GM19372 (cell line): Measurements from ENCODE around the gene PLEKHH2.

Experiments
- ATAC-seq: cut with Tn5 transposase; IDR thresholded peaks from one replicate; pipeline ENCODE4 v1.9.1; 2021; ENCODE audit warnings: mild to moderate bottlenecking, low read depth, moderate library complexity; ENCODE audit not compliant: unreplicated experiment

PLEKHH2 gene

DNA sequence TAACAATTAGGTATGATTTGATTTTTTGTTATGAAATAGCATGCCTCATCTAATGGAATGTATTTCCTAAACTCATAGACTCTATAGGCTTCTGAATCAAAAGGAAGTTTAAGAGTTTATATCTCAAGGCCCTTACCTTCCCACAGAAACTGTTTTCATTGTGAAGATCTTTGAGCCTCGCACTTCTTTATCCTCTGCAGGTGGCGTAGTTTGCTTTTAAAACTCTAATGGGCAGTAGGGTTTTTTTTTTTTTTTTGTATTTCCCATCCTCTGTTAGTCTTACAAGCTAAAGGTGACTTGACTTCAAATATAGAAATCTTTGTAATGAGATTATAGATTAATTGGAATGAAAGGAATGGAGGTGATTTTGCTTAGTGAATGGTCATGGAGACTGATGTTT is 165.1 kb downstream of the PLEKHH2 start:
- no peak for ATAC-seq

GRCh38 chr2:43803113-43803512 is 166.1 kb downstream of the PLEKHH2 start:
- no peak for ATAC-seq

DNA sequence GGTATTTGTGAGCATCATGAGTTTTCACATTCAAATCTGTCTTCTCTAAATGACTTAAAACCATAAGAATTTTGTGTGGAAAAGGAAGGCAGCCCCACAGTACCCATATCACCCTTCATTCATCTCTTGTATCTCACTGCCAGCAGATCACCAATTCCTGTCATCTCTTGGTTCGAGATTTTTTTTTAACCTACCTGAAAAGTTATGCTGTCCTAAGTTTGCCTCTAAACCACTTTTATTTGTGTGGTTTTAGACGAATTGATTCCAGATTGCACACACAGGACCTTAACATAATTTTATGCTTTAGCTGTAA is 169.6 kb downstream of the PLEKHH2 start:
- ATAC-seq, result no peak

GRCh38 chr2:43810452-43810851 is 173.4 kb downstream of the PLEKHH2 start:
- no peak for ATAC-seq

GRCh38 chr2:43810888-43811287 is 173.8 kb downstream of the PLEKHH2 start:
- ATAC-seq, result no peak

- ATAC-seq, result no peak
Observed at GRCh38 chr2:43812006-43812405, 174.9 kb downstream of the PLEKHH2 start.

GRCh38 chr2:43812947-43813346 is 175.9 kb downstream of the PLEKHH2 start:
- no peak for ATAC-seq

GRCh38 chr2:43814711-43815110 is 177.7 kb downstream of the PLEKHH2 start:
- no peak for ATAC-seq
